SK-N-SH (cell line): ENCODE results near the gene TMEM44.

Experiments
- CTCF ChIP-seq: fragments of 200-600 bp; sonication (generic); IDR thresholded peaks from 2 replicates; pipeline ENCODE4 v1.6.1; 2017; ENCODE audit warnings: antibody characterized with exemption, mild to moderate bottlenecking, moderate library complexity
- ELF1 ChIP-seq: IDR thresholded peaks from 2 replicates; pipeline ENCODE4 v1.4.0; 2012
- EP300 ChIP-seq, 2 experiments: IDR thresholded peaks; 2 replicates each; pipeline versions ENCODE4 v1.4.0 to v1.6.1; 2012; ENCODE audit warnings: borderline replicate concordance in 1 of 2, low read depth in 1 of 2, low read length in 1 of 2
- EZH2phosphoT487 ChIP-seq: fragments of 200-600 bp; sonication (generic); IDR thresholded peaks from 2 replicates; pipeline ENCODE4 v1.6.1; 2017; ENCODE audit warnings: low read depth, mixed run types, mild to moderate bottlenecking, antibody characterized with exemption, moderate library complexity, borderline replicate concordance
- FOXJ3 ChIP-seq: sonication (generic); formaldehyde crosslinking; IDR thresholded peaks from 2 replicates; pipeline ENCODE4 v1.5.1; 2020; ENCODE audit warnings: mild to moderate bottlenecking, missing genetic modification reagents
- NFIC ChIP-seq: IDR thresholded peaks from 2 replicates; pipeline ENCODE4 v1.4.0; 2012; ENCODE audit warnings: borderline replicate concordance
- NRF1 ChIP-seq: IDR thresholded peaks from 2 replicates; pipeline ENCODE4 v1.6.1; 2012; ENCODE audit warnings: low read depth, mild to moderate bottlenecking, low read length
- POLR2AphosphoS5 ChIP-seq: IDR thresholded peaks from 2 replicates; pipeline ENCODE4 v1.6.1; 2012; ENCODE audit warnings: low read depth, low read length
- RCOR1 ChIP-seq: fragments of 150-350 bp; IDR thresholded peaks from 2 replicates; pipeline ENCODE4 v1.6.1; 2017; ENCODE audit warnings: antibody characterized with exemption, low read length
- YY1 ChIP-seq: IDR thresholded peaks from 2 replicates; pipeline ENCODE4 v1.4.0; 2012; ENCODE audit warnings: low read depth, mild to moderate bottlenecking
- TF ChIP-seq, protein P1 (sequence below): IDR thresholded peaks from 2 replicates; pipeline ENCODE4 v1.4.0; 2012; ENCODE audit warnings: low read depth
- TF ChIP-seq, protein P2 (sequence below): IDR thresholded peaks from 2 replicates; pipeline ENCODE4 v1.4.0; 2012; ENCODE audit warnings: low read depth, borderline replicate concordance

DNA sequence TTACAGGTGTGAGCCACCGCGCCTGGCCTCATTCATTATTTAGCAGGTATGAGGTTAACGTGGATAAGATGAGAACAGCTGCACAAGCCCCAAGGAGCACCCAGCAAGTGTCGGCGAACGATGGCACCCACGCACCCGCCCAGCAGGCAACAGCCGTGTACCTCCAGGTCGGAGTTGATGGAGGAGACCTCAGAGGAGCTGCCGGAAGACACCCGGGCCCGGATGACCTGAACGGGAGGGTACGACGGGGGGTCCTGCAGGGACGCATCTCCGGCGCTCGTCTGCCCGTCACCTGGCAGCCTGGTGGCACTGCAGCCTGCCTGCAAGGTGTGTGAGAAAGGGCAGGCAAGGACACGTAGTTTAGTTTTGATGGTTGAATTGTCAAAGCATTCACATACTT, 29.1 kb downstream of the TMEM44 start:
- no peak for TF ChIP-seq POLR2AphosphoS5
- TF ChIP-seq, protein P1, sequence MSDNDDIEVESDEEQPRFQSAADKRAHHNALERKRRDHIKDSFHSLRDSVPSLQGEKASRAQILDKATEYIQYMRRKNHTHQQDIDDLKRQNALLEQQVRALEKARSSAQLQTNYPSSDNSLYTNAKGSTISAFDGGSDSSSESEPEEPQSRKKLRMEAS: no peak
- no peak for TF ChIP-seq CTCF
- no peak for TF ChIP-seq EP300 (IDR thresholded peaks at IDR 0.05; ENCODE audit: borderline replicate concordance in 1 of 2, low read depth in 1 of 2, low read length in 1 of 2)
- no peak for TF ChIP-seq NRF1
- TF ChIP-seq FOXJ3 (CRISPR knock-in tag): no peak
- TF ChIP-seq, protein P2, sequence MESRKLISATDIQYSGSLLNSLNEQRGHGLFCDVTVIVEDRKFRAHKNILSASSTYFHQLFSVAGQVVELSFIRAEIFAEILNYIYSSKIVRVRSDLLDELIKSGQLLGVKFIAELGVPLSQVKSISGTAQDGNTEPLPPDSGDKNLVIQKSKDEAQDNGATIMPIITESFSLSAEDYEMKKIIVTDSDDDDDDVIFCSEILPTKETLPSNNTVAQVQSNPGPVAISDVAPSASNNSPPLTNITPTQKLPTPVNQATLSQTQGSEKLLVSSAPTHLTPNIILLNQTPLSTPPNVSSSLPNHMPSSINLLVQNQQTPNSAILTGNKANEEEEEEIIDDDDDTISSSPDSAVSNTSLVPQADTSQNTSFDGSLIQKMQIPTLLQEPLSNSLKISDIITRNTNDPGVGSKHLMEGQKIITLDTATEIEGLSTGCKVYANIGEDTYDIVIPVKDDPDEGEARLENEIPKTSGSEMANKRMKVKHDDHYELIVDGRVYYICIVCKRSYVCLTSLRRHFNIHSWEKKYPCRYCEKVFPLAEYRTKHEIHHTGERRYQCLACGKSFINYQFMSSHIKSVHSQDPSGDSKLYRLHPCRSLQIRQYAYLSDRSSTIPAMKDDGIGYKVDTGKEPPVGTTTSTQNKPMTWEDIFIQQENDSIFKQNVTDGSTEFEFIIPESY: no peak
- TF ChIP-seq RCOR1: no peak
- no peak for TF ChIP-seq YY1
- TF ChIP-seq NFIC: no peak
- no peak for TF ChIP-seq ELF1
- TF ChIP-seq EZH2phosphoT487: no peak
